Parathyroid adenoma (tissue), 2 donors: ENCODE results near the gene SMIM20.

Source experiments
- H2AFZ ChIP-seq: fragments of 300-600 bp; sonication (generic); one replicate; pipeline ENCODE4 v1.7.0; 2017; ENCODE audit warnings: antibody characterized with exemption, mild to moderate bottlenecking
- H3K27ac ChIP-seq: fragments of 300-600 bp; sonication (generic); one replicate; pipeline ENCODE4 v1.7.0; 2017
- H3K27me3 ChIP-seq: fragments of 300-600 bp; sonication (generic); one replicate; pipeline ENCODE4 v1.7.0; 2017; ENCODE audit warnings: low read length; ENCODE audit not compliant: control insufficient read depth, insufficient read depth
- H3K36me3 ChIP-seq: fragments of 300-600 bp; sonication (generic); one replicate; pipeline ENCODE4 v1.7.0; 2017; ENCODE audit warnings: low read length; ENCODE audit not compliant: control insufficient read depth, insufficient read depth
- H3K4me1 ChIP-seq: fragments of 300-600 bp; sonication (generic); one replicate; pipeline ENCODE4 v1.7.0; 2017; ENCODE audit warnings: control low read depth
- H3K4me2 ChIP-seq: fragments of 300-600 bp; sonication (generic); one replicate; pipeline ENCODE4 v1.7.0; 2017; ENCODE audit warnings: low read length
- H3K4me3 ChIP-seq: fragments of 300-600 bp; sonication (generic); one replicate; pipeline ENCODE4 v1.7.0; 2017; ENCODE audit warnings: low read depth, low read length
- H3K79me2 ChIP-seq: fragments of 300-600 bp; sonication (generic); one replicate; pipeline ENCODE4 v1.7.0; 2017; ENCODE audit warnings: control low read depth
- H3K9ac ChIP-seq: fragments of 300-600 bp; sonication (generic); one replicate; pipeline ENCODE4 v1.7.0; 2017; ENCODE audit warnings: mild to moderate bottlenecking
- H3K9me3 ChIP-seq: fragments of 300-600 bp; sonication (generic); one replicate; pipeline ENCODE4 v1.7.0; 2017; ENCODE audit warnings: low read length; ENCODE audit not compliant: control insufficient read depth
- CTCF ChIP-seq: fragments of 300-600 bp; sonication (generic); IDR thresholded peaks from one replicate; pipeline ENCODE4 v1.7.0; 2017; ENCODE audit warnings: antibody characterized with exemption, mild to moderate bottlenecking
- donor health status: primary hyperparathyroidism.

SMIM20 gene

GRCh38 chr4:25977397-25978170 is 63.6 kb downstream of the SMIM20 start:
- Histone ChIP-seq H3K27me3 (no peaks in the 10 kb centered on the region), H3K4me1 (no peaks in the 10 kb centered on the region), H2AFZ (no peak overlapping the region), H3K4me3 (no peak overlapping the region), H3K79me2 (no peaks in the 10 kb centered on the region), H3K4me2 (no peak overlapping the region), H3K27ac (no peak overlapping the region), H3K36me3 (no peaks in the 10 kb centered on the region), H3K9me3 (no peaks in the 10 kb centered on the region), H3K9ac (no peak overlapping the region)
- no peak for TF ChIP-seq CTCF

- H3K4me2 ChIP-seq, result no peak overlapping the region
- H3K9ac ChIP-seq, result no peak overlapping the region
- H3K79me2 ChIP-seq, result no peaks in the 10 kb centered on the region
- H3K27ac ChIP-seq, result no peak overlapping the region
- H2AFZ ChIP-seq, result no peak overlapping the region
- no peaks in the 10 kb centered on the region for H3K27me3 ChIP-seq
- no peaks in the 10 kb centered on the region for H3K4me1 ChIP-seq
- H3K4me3 ChIP-seq, result no peak overlapping the region
- H3K9me3 ChIP-seq, result no peaks in the 10 kb centered on the region
- no peaks in the 10 kb centered on the region for H3K36me3 ChIP-seq
- no peak for TF ChIP-seq CTCF
Observed at GRCh38 chr4:25978327-25978726, 64.3 kb downstream of the SMIM20 start.
